ENCODE results near the gene EHMT1.

EHMT1 gene

GRCh38 chr9:137784641-137785513 is 166.1 kb downstream of the EHMT1 start:
- in situ Hi-C loops (cut with HindIII; ENCODE audit: low sequenced_read_pairs) = no loop called here

GRCh38 chr9:137785704-137786161 is 166.9 kb downstream of the EHMT1 start:
- H3K4me3 ChIP-seq (ENCODE audit: low read depth, low read length) = no peak overlapping the region
- TF ChIP-seq CTCF (IDR thresholded peaks at IDR 0.05; ENCODE audit: low read depth, low read length, missing control alignments) = no peak
- in situ Hi-C loops (cut with HindIII; ENCODE audit: low sequenced_read_pairs) = no loop called here
- DNase-seq (ENCODE audit: low read depth) = peak; percentile 8

More at GRCh38 chr9:137784641-137785513, 166.1 kb downstream of the EHMT1 start:
- no peak for DNase-seq (ENCODE audit: low read depth)
- H3K4me3 ChIP-seq (ENCODE audit: low read depth, low read length) = no peak overlapping the region
- no peak for TF ChIP-seq CTCF (IDR thresholded peaks at IDR 0.05; ENCODE audit: low read depth, low read length, missing control alignments)

GRCh38 chr9:137786511-137786920 is 167.7 kb downstream of the EHMT1 start:
- TF ChIP-seq CTCF (IDR thresholded peaks at IDR 0.05; ENCODE audit: low read depth, low read length, missing control alignments) = no peak
- in situ Hi-C loops (cut with HindIII; ENCODE audit: low sequenced_read_pairs) = no loop called here
- DNase-seq (ENCODE audit: low read depth) = no peak
- H3K4me3 ChIP-seq (ENCODE audit: low read depth, low read length) = no peak overlapping the region

- no peak for TF ChIP-seq CTCF (IDR thresholded peaks at IDR 0.05; ENCODE audit: low read depth, low read length, missing control alignments)
- no peak overlapping the region for H3K4me3 ChIP-seq (ENCODE audit: low read depth, low read length)
- in situ Hi-C loops (cut with HindIII; ENCODE audit: low sequenced_read_pairs) = no loop called here
- no peak for DNase-seq (ENCODE audit: low read depth)
Measured at GRCh38 chr9:137787381-137787780, 168.6 kb downstream of the EHMT1 start.

GRCh38 chr9:137787786-137788505 is 169.1 kb downstream of the EHMT1 start:
- no peak overlapping the region for H3K4me3 ChIP-seq (ENCODE audit: low read depth, low read length)
- TF ChIP-seq CTCF (IDR thresholded peaks at IDR 0.05; ENCODE audit: low read depth, low read length, missing control alignments) = no peak
- in situ Hi-C loops (cut with HindIII; ENCODE audit: low sequenced_read_pairs) = no loop called here
- no peak for DNase-seq (ENCODE audit: low read depth)

- H3K4me3 ChIP-seq (ENCODE audit: low read depth, low read length) = no peak overlapping the region
- in situ Hi-C loops (cut with HindIII; ENCODE audit: low sequenced_read_pairs) = no loop called here
- TF ChIP-seq CTCF (IDR thresholded peaks at IDR 0.05; ENCODE audit: low read depth, low read length, missing control alignments) = no peak
- no peak for DNase-seq (ENCODE audit: low read depth)
Measured at GRCh38 chr9:137788561-137789294, 169.9 kb downstream of the EHMT1 start.

Data from astrocyte of the cerebellum (primary cell).